ENCODE data around the gene MPHOSPH8. TPM values are rescaled to one million over a fixed set of nuclear protein-coding genes. Genes with fewer than 3 reads are reported as not detected.
A peak's percentile ranks its signal among the peaks of the same experiment; 100 is the strongest.

MPHOSPH8 gene
- total RNA-seq, 1 donor from 2014 or later = 44.4 TPM

- peaks cover 100% of the 10 kb centered on the region for H3K36me3 ChIP-seq
- DNase-seq (no peak), ATAC-seq (peak; percentile 6)
- TF ChIP-seq CTCF (IDR thresholded peaks at IDR 0.05) = no peak
- H3K27me3 ChIP-seq = no peaks in the 10 kb centered on the region
- no peak overlapping the region for H3K4me3 ChIP-seq
- intact Hi-C loops (cut with DNase I) = no loop called here
- H3K4me1 ChIP-seq = no peaks in the 10 kb centered on the region
- no peaks in the 10 kb centered on the region for H3K9me3 ChIP-seq
- H3K27ac ChIP-seq = no peak overlapping the region
These were observed 30.0 kb downstream of the MPHOSPH8 start for GRCh38 chr13:19663416-19663979.

DNA sequence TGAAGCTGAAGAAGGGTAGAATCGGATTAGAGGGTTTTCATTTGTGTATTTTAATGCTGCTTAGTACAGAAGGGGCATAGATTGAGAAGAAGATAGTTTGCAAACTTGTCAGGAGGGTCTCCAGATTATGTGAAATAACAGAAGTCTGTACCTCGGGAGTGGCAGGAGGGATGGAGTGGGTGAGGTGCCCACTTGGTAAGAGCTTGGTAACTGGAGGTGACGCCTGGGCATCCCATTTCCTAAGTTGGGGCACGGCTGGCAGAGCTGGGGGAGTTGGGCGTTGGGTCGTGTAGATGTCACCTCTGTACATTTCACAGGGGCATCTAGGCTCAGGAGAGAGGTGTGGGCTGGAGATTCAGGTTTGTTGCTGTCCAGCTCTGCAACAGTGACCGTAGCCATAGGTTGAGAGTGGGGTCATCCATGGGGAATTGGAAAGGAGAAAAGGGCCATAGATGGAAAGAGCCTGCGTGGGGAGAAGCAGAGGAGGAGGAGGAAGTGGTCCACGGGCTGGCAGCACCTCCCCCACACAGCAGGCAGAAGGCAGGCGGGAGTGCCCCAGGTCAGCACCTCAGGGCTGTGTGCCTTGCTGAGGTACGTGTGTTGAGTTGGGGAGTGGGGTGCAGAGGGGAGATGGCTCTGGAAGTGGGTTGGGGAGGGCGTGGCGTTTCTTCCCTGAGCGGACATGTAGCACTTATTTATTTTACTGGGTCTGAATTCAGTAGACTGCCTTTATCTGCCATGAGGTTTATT is 31.2 kb downstream of the MPHOSPH8 start:
- ATAC-seq = peak; percentile 14
- H3K27ac ChIP-seq = no peak overlapping the region
- H3K4me3 ChIP-seq = no peak overlapping the region
- TF ChIP-seq CTCF (IDR thresholded peaks at IDR 0.05) = no peak
- DNase-seq = no peak
- peaks cover 100% of the 10 kb centered on the region for H3K36me3 ChIP-seq
- no peaks in the 10 kb centered on the region for H3K4me1 ChIP-seq
- intact Hi-C loops (cut with DNase I) = no loop called here
- H3K27me3 ChIP-seq = no peaks in the 10 kb centered on the region
- H3K9me3 ChIP-seq = no peaks in the 10 kb centered on the region

DNA sequence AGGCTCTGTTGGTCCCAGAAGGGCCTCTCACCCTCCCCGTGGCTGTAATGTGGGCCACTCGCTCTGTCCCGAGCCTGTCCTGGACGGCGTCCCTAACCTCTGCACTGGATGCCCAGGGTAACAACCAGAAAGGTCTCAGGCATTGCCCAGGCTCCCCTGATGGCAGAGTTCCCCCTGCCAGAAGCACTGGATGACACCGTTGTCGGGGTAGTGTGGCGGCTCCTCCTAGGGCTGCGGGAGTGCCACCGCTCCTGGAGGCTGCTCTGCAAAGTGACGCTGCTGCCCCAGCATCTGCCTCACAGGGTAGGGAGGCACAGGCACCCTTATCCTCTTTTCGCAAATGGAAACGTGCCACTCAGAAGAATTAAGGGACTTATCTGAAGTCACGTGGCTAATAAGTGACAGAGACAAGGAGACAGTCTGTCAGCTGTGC is 32.0 kb downstream of the MPHOSPH8 start:
- peak; percentile 20 for ATAC-seq

DNA sequence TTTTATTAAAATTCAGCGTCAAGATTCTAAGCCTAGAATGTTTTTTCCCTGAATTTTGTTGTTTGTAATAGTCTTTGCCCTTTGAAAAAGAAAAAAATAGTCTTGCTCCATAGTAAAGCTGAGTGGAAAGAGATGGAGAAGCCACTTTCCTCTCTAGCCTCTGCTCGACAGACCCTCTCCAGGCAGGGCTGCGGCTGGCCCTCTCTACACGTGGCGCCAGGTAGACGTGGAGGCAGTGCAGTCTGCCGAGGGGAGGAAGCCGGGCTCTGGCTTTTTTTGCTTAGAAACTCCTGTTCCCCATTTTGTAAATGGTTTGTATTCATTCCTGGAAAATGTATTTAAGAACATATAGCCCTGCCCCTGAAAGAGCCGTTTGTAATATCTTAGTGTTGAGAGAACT is 35.3 kb downstream of the MPHOSPH8 start:
- no peak for TF ChIP-seq CTCF (IDR thresholded peaks at IDR 0.05)
- no peaks in the 10 kb centered on the region for H3K4me1 ChIP-seq
- DNase-seq = no peak
- no peak overlapping the region for H3K4me3 ChIP-seq
- no peak overlapping the region for H3K27ac ChIP-seq
- H3K27me3 ChIP-seq = no peaks in the 10 kb centered on the region
- H3K9me3 ChIP-seq = no peaks in the 10 kb centered on the region
- H3K36me3 ChIP-seq = peaks cover 100% of the 10 kb centered on the region
- no peak for ATAC-seq
- intact Hi-C loops (cut with DNase I) = no loop called here

More for the DNA sequence above, 32.0 kb downstream of the MPHOSPH8 start:
- no peak for DNase-seq
- no peaks in the 10 kb centered on the region for H3K27me3 ChIP-seq
- no peaks in the 10 kb centered on the region for H3K4me1 ChIP-seq
- H3K9me3 ChIP-seq = no peaks in the 10 kb centered on the region
- peaks cover 100% of the 10 kb centered on the region for H3K36me3 ChIP-seq
- intact Hi-C loops (cut with DNase I) = no loop called here
- TF ChIP-seq CTCF (IDR thresholded peaks at IDR 0.05) = no peak
- H3K27ac ChIP-seq = no peak overlapping the region
- H3K4me3 ChIP-seq = no peak overlapping the region

DNA sequence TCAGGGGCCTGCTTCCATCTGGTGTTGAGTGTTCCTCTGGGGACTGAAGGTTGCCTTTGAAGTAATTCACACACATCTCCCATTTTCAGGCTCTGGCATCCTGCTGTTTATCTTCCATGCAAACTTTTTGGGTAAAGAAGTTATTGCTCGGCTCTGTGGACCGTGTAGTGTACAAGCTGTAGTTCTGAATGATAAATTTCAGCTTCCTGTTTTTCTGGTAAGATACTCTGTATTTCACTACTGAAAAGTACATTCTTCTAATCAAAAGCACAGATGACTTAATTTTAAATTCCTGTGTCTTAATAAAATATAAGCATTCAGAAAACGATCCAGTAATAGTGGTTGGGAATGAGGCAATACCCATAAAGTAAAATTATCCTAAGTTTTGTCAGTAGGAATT is 36.7 kb downstream of the MPHOSPH8 start:
- no peak overlapping the region for H3K4me3 ChIP-seq
- ATAC-seq (no peak), DNase-seq (no peak)
- H3K9me3 ChIP-seq = no peaks in the 10 kb centered on the region
- H3K4me1 ChIP-seq = no peaks in the 10 kb centered on the region
- TF ChIP-seq CTCF (IDR thresholded peaks at IDR 0.05) = no peak
- intact Hi-C loops (cut with DNase I) = no loop called here
- peaks cover 100% of the 10 kb centered on the region for H3K36me3 ChIP-seq
- no peaks in the 10 kb centered on the region for H3K27me3 ChIP-seq
- H3K27ac ChIP-seq = no peak overlapping the region
